OCI-LY7 (cell line): ENCODE measurements around the gene SIPA1L3. TPM values are rescaled to one million over a fixed set of nuclear protein-coding genes. Genes with fewer than 3 reads are reported as not detected.

Experiments used
- BruUV-seq: library from RNA; stranded (reverse); fragments of 400-500 nt; replicated peaks from 2 replicates; lab custom pipeline; 2021; lab: Mats Ljungman, UMichigan
- CTCF ChIA-PET: fragments of 300-600 bp; sonication (Branson Sonifier 250); formaldehyde crosslinking; loops from one replicate; lab custom pipeline; 2022; ENCODE audit warnings: antibody characterized with exemption; ENCODE audit not compliant: unreplicated experiment; lab: Charles Lee
- POLR2A ChIA-PET: fragments of 300-600 bp; sonication (Branson Sonifier 250); formaldehyde crosslinking; loops from one replicate; lab custom pipeline; 2022; ENCODE audit warnings: antibody characterized with exemption; lab: Charles Lee
- DNase-seq: peaks from one replicate; pipeline ENCODE4 v3.0.0-alpha.2; 2015; ENCODE audit warnings: low spot score
- H2AFZ ChIP-seq: fragments of 200-600 bp; sonication (generic), shearing (Covaris generic); 2 replicates; pipeline ENCODE4 v1.6.1; 2014; ENCODE audit warnings: mild to moderate bottlenecking, antibody characterized with exemption, low read length, moderate library complexity
- H3K27ac ChIP-seq: fragments of 200-600 bp; sonication (generic); 2 replicates; pipeline ENCODE4 v1.5.1; 2014; ENCODE audit warnings: mixed run types, low read depth, mild to moderate bottlenecking, moderate library complexity, low read length, inconsistent platforms; ENCODE audit not compliant: poor library complexity, severe bottlenecking
- H3K36me3 ChIP-seq: fragments of 200-600 bp; sonication (generic); 2 replicates; pipeline ENCODE4 v1.6.1; 2014; ENCODE audit warnings: mild to moderate bottlenecking, antibody characterized with exemption, low read length, moderate library complexity, mixed read lengths; ENCODE audit not compliant: insufficient read depth
- H3K4me1 ChIP-seq: fragments of 200-600 bp; sonication (generic); 2 replicates; pipeline ENCODE4 v1.5.1; 2014; ENCODE audit warnings: mild to moderate bottlenecking, low read length; ENCODE audit not compliant: insufficient read depth, poor library complexity, severe bottlenecking
- H3K4me2 ChIP-seq: fragments of 200-600 bp; sonication (generic); 2 replicates; pipeline ENCODE4 v1.6.1; 2014; ENCODE audit warnings: mild to moderate bottlenecking, low read length
- H3K4me3 ChIP-seq: fragments of 200-600 bp; sonication (generic); 2 replicates; pipeline ENCODE4 v1.5.1; 2014; ENCODE audit warnings: mild to moderate bottlenecking, low read depth, low read length; ENCODE audit not compliant: poor library complexity, severe bottlenecking
- H3K79me2 ChIP-seq: fragments of 200-600 bp; sonication (generic); 2 replicates; pipeline ENCODE4 v1.6.1; 2016; ENCODE audit warnings: low read depth, mild to moderate bottlenecking, low read length, moderate library complexity, mixed read lengths; ENCODE audit not compliant: insufficient read depth
- H3K9me2 ChIP-seq: fragments of 200-600 bp; sonication (generic); 2 replicates; pipeline ENCODE4 v1.6.1; 2016; ENCODE audit warnings: mild to moderate bottlenecking, low read length, mixed read lengths; ENCODE audit not compliant: insufficient read depth
- H3K9me3 ChIP-seq: fragments of 200-600 bp; sonication (generic); 2 replicates; pipeline ENCODE4 v1.6.1; 2014; ENCODE audit warnings: mild to moderate bottlenecking, mixed run types, low read length, mixed read lengths
- H4K20me1 ChIP-seq: fragments of 200-600 bp; sonication (generic); 2 replicates; pipeline ENCODE4 v1.6.1; 2014; ENCODE audit warnings: mild to moderate bottlenecking, antibody characterized with exemption, low read length, moderate library complexity, mixed read lengths; ENCODE audit not compliant: insufficient read depth
- CTCF ChIP-seq: fragments of 200-600 bp; sonication (generic); conservative IDR thresholded peaks from 2 replicates; pipeline ENCODE4 v1.5.1; 2014; ENCODE audit warnings: mild to moderate bottlenecking, antibody characterized with exemption, low read length, moderate library complexity, mixed read lengths
- EZH2phosphoT487 ChIP-seq: fragments of 200-600 bp; sonication (generic); IDR thresholded peaks from 2 replicates; pipeline ENCODE4 v1.6.1; 2018; ENCODE audit warnings: low read depth, borderline replicate concordance, mild to moderate bottlenecking, mixed run types, antibody characterized with exemption, low read length, moderate library complexity, mixed read lengths
- intact Hi-C: fragments of 100-400 bp; cut with micrococcal nuclease; formaldehyde crosslinking; loops from one replicate; pipeline ENCODE4 v1.10.0; 2022; ENCODE audit not compliant: unreplicated experiment
- total RNA-seq, 2 experiments: library from RNA; depleted of rRNA in 1 of 2; stranded (reverse); fragments of >200 nt in 1 of 2; shearing (Covaris generic) in 1 of 2; gene quantifications; 2 replicates each; pipeline ENCODE4 v1.2.3, GENCODE V29; 2014 to 2022

Gene SIPA1L3
- total RNA-seq, 2 experiments from 2014 or later, result 21.2 to 84.4 TPM

GRCh38 chr19:37981785-37982475 lies 74.9 kb downstream of the SIPA1L3 start:
- ChIA-PET POLR2A (no interaction called here), CTCF (no interaction called here)
- H3K9me3 ChIP-seq, result no peaks in the 10 kb centered on the region
- DNase-seq, result no peak
- intact Hi-C loops, result no loop called here
- H3K4me3 ChIP-seq, result no peak overlapping the region
- H3K36me3 ChIP-seq, result peaks cover 8% of the 10 kb centered on the region; the same call in 1 of the 2 replicates
- H3K4me2 ChIP-seq, result peak overlapping the region; percentile 97; the same call in 1 of the 2 replicates
- H3K79me2 ChIP-seq, result peaks cover 43% of the 10 kb centered on the region
- BruUV-seq, result no TSS peak
- H4K20me1 ChIP-seq, result no peaks in the 10 kb centered on the region
- H3K27ac ChIP-seq, result peak overlapping the region; percentile 100
- no peak overlapping the region for H2AFZ ChIP-seq
- H3K9me2 ChIP-seq, result no peaks in the 10 kb centered on the region
- H3K4me1 ChIP-seq, result peaks cover 90% of the 10 kb centered on the region
- TF ChIP-seq CTCF, result no peak
- TF ChIP-seq EZH2phosphoT487, result no peak

GRCh38 chr19:37982655-37983054 lies 75.6 kb downstream of the SIPA1L3 start:
- no peak overlapping the region for H3K4me2 ChIP-seq
- TF ChIP-seq EZH2phosphoT487, result no peak
- no peak for TF ChIP-seq CTCF
- H4K20me1 ChIP-seq, result no peaks in the 10 kb centered on the region
- H2AFZ ChIP-seq, result no peak overlapping the region
- DNase-seq, result no peak
- peaks cover 41% of the 10 kb centered on the region for H3K79me2 ChIP-seq
- H3K9me2 ChIP-seq, result no peaks in the 10 kb centered on the region
- CTCF ChIA-PET, result no interaction called here
- BruUV-seq, result no TSS peak
- POLR2A ChIA-PET, result no interaction called here
- no peak overlapping the region for H3K4me3 ChIP-seq
- no peak overlapping the region for H3K27ac ChIP-seq
- H3K9me3 ChIP-seq, result no peaks in the 10 kb centered on the region
- peaks cover 90% of the 10 kb centered on the region for H3K4me1 ChIP-seq
- H3K36me3 ChIP-seq, result peaks cover 8% of the 10 kb centered on the region; the same call in 1 of the 2 replicates
- intact Hi-C loops, result no loop called here

- TF ChIP-seq EZH2phosphoT487 (no peak), CTCF (no peak)
- H3K9me2 ChIP-seq, result no peaks in the 10 kb centered on the region
- no peak overlapping the region for H3K4me2 ChIP-seq
- no peak overlapping the region for H2AFZ ChIP-seq
- no peak overlapping the region for H3K4me3 ChIP-seq
- peaks cover 42% of the 10 kb centered on the region for H3K79me2 ChIP-seq
- no peaks in the 10 kb centered on the region for H4K20me1 ChIP-seq
- H3K36me3 ChIP-seq, result peaks cover 8% of the 10 kb centered on the region; the same call in 1 of the 2 replicates
- no TSS peak for BruUV-seq
- H3K9me3 ChIP-seq, result no peaks in the 10 kb centered on the region
- H3K27ac ChIP-seq, result no peak overlapping the region
- peaks cover 90% of the 10 kb centered on the region for H3K4me1 ChIP-seq
- POLR2A ChIA-PET, result no interaction called here
- CTCF ChIA-PET, result interaction anchor here (1.9 kb wide), 1 partner anchor 80 kb away, joined by 4 read pairs; no protein-coding TSS in a partner anchor
- intact Hi-C loops, result no loop called here
- DNase-seq, result no peak
These were observed 76.1 kb downstream of the SIPA1L3 start for GRCh38 chr19:37983153-37983552.
